H1 (cell line): ENCODE measurements around the gene C1orf115. TPM values are rescaled to one million over a fixed set of nuclear protein-coding genes. Genes with fewer than 3 reads are reported as not detected.

Source experiments
- CTCF ChIA-PET: fragments of 300-600 bp; sonication (Branson Sonifier 250); formaldehyde crosslinking; loops from one replicate; lab custom pipeline; 2021; ENCODE audit not compliant: partially characterized antibody; lab: Charles Lee
- POLR2A ChIA-PET: fragments of 300-600 bp; sonication (Branson Sonifier 250); formaldehyde crosslinking; loops from one replicate; lab custom pipeline; 2021; ENCODE audit warnings: inconsistent platforms; ENCODE audit not compliant: partially characterized antibody; lab: Charles Lee
- DNase-seq, 2 experiments: peaks; one replicate each; pipeline versions ENCODE4 v3.0.0 to v3.0.0-alpha.2; 2010 to 2022; ENCODE audit warnings: low spot score in 2 of 2, low read depth in 1 of 2, mixed read lengths in 1 of 2
- FAIRE-seq: peaks from 2 replicates; lab custom pipeline; 2011; peaks lifted over from hg19 to GRCh38; lab: Jason Lieb, UNC
- H2AFZ ChIP-seq: 2 replicates; pipeline ENCODE4 v1.8.1; 2012; ENCODE audit warnings: low read length, inconsistent platforms
- H2AK5ac ChIP-seq: 2 replicates; pipeline ENCODE4 v1.6.1; 2013; ENCODE audit warnings: low read depth, low read length
- H2BK120ac ChIP-seq: replicated peaks from 2 replicates; pipeline ENCODE3; 2013; ENCODE audit warnings: low read depth, low read length, inconsistent platforms
- H2BK12ac ChIP-seq: 2 replicates; pipeline ENCODE4 v1.6.1; 2013; ENCODE audit warnings: low read depth, low read length
- H2BK15ac ChIP-seq: 2 replicates; pipeline ENCODE4 v1.6.1; 2013; ENCODE audit warnings: low read length
- H2BK20ac ChIP-seq: 2 replicates; pipeline ENCODE4 v1.6.1; 2013; ENCODE audit warnings: low read length
- H2BK5ac ChIP-seq: 2 replicates; pipeline ENCODE4 v1.6.1; 2013; ENCODE audit warnings: low read depth, low read length
- H3K14ac ChIP-seq: 2 replicates; pipeline ENCODE4 v1.6.1; 2013; ENCODE audit warnings: inconsistent platforms; ENCODE audit not compliant: insufficient read length
- H3K18ac ChIP-seq: 2 replicates; pipeline ENCODE4 v1.6.1; 2013; ENCODE audit warnings: low read length; ENCODE audit errors: extremely low read depth
- H3K23ac ChIP-seq: 2 replicates; pipeline ENCODE4 v1.6.1; 2013; ENCODE audit warnings: inconsistent platforms; ENCODE audit not compliant: insufficient read length
- H3K23me2 ChIP-seq: 2 replicates; pipeline ENCODE4 v1.6.1; 2013; ENCODE audit warnings: low read depth, low read length
- H3K27ac ChIP-seq: 2 replicates; pipeline ENCODE4 v1.6.1; 2011; ENCODE audit warnings: low read depth, low read length, inconsistent platforms
- H3K27me3 ChIP-seq, 4 experiments: replicated peaks in 1 of 4; 1 replicate in 1 of 4; 2 replicates in 3 of 4; pipeline versions ENCODE4 v1.6.1 to v1.8.1; 2011 to 2013; ENCODE audit warnings: low read length in 3 of 4, mild to moderate bottlenecking in 3 of 4, inconsistent platforms in 2 of 4, mixed read lengths in 2 of 4, moderate library complexity in 1 of 4; ENCODE audit not compliant: control insufficient read depth in 3 of 4, insufficient read depth in 3 of 4; ENCODE audit errors: extremely low read depth in 1 of 4
- H3K36me3 ChIP-seq, 4 experiments: 2 replicates each; pipeline versions ENCODE4 v1.6.1 to v1.8.1; 2011 to 2013; ENCODE audit warnings: mild to moderate bottlenecking in 4 of 4, low read length in 3 of 4, moderate library complexity in 2 of 4, control low read depth in 1 of 4, inconsistent platforms in 1 of 4; ENCODE audit not compliant: insufficient read depth in 4 of 4, control insufficient read depth in 2 of 4
- H3K4ac ChIP-seq: replicated peaks from 2 replicates; pipeline ENCODE3; 2013; ENCODE audit warnings: low read length, low read depth, mixed read lengths, inconsistent platforms; ENCODE audit not compliant: insufficient read length
- H3K4me1 ChIP-seq, 4 experiments: replicated peaks in 1 of 4; 1 replicate in 1 of 4; 2 replicates in 3 of 4; pipeline versions ENCODE4 v1.6.1 to v1.8.1; 2011 to 2013; ENCODE audit warnings: low read length in 3 of 4, inconsistent platforms in 2 of 4, mixed read lengths in 1 of 4; ENCODE audit not compliant: insufficient read depth in 4 of 4, control insufficient read depth in 3 of 4
- H3K4me2 ChIP-seq, 2 experiments: 2 replicates each; pipeline versions ENCODE4 v1.6.1 to v1.8.1; 2011 to 2013; ENCODE audit warnings: low read depth in 2 of 2, low read length in 2 of 2, control low read depth in 1 of 2, inconsistent platforms in 1 of 2, mild to moderate bottlenecking in 1 of 2; ENCODE audit not compliant: insufficient read depth in 1 of 2
- H3K4me3 ChIP-seq, 4 experiments: fragments of 200-600, 300-600 bp in 1 of 4; sonication (generic), shearing (Covaris generic), sonication (Bioruptor Twin) in 1 of 4; 2 replicates each; pipeline versions ENCODE4 v1.5.1 to v1.8.1; 2011 to 2016; ENCODE audit warnings: low read length in 4 of 4, low read depth in 3 of 4, control low read depth in 2 of 4, inconsistent platforms in 2 of 4, mild to moderate bottlenecking in 2 of 4, mixed read lengths in 1 of 4, moderate library complexity in 1 of 4; ENCODE audit not compliant: insufficient read depth in 2 of 4; ENCODE audit errors: extremely low read depth in 1 of 4
- H3K56ac ChIP-seq: replicated peaks from 2 replicates; pipeline ENCODE3; 2013; ENCODE audit warnings: low read depth, mild to moderate bottlenecking, mixed read lengths, low read length, inconsistent platforms; ENCODE audit not compliant: insufficient read length
- H3K79me1 ChIP-seq: 2 replicates; pipeline ENCODE4 v1.6.1; 2013; ENCODE audit warnings: low read depth, low read length, control low read depth
- H3K79me2 ChIP-seq, 2 experiments: 2 replicates each; pipeline versions ENCODE4 v1.6.1 to v1.8.1; 2012 to 2013; ENCODE audit warnings: low read length in 2 of 2, mild to moderate bottlenecking in 2 of 2, inconsistent platforms in 1 of 2; ENCODE audit not compliant: insufficient read depth in 2 of 2, control insufficient read depth in 1 of 2
- H3K9ac ChIP-seq, 4 experiments: replicated peaks in 1 of 4; 1 replicate in 1 of 4; 2 replicates in 3 of 4; pipeline versions ENCODE4 v1.6.1 to v1.8.1; 2011 to 2013; ENCODE audit warnings: low read depth in 3 of 4, low read length in 3 of 4, control low read depth in 2 of 4, mild to moderate bottlenecking in 2 of 4, moderate library complexity in 2 of 4, inconsistent platforms in 1 of 4; ENCODE audit errors: extremely low read depth in 1 of 4
- H3K9me3 ChIP-seq, 2 experiments: 2 replicates each; pipeline versions ENCODE4 v1.6.1 to v1.8.1; 2012 to 2013; ENCODE audit warnings: mild to moderate bottlenecking in 2 of 2, moderate library complexity in 2 of 2, control low read depth in 1 of 2, inconsistent platforms in 1 of 2, low read depth in 1 of 2, low read length in 1 of 2, mixed read lengths in 1 of 2; ENCODE audit not compliant: insufficient read depth in 2 of 2
- H4K20me1 ChIP-seq, 2 experiments: replicated peaks in 1 of 2; 2 replicates each; pipeline versions ENCODE3 to v1.8.1; 2011 to 2013; ENCODE audit warnings: inconsistent platforms in 2 of 2, low read length in 2 of 2, mild to moderate bottlenecking in 1 of 2; ENCODE audit not compliant: insufficient read depth in 2 of 2, control insufficient read depth in 1 of 2
- H4K5ac ChIP-seq: 2 replicates; pipeline ENCODE4 v1.6.1; 2013; ENCODE audit warnings: low read length, low read depth, mixed read lengths, inconsistent platforms; ENCODE audit not compliant: insufficient read length
- H4K8ac ChIP-seq: 2 replicates; pipeline ENCODE4 v1.8.0; 2013; ENCODE audit warnings: mild to moderate bottlenecking, moderate library complexity, low read length, inconsistent platforms; ENCODE audit not compliant: insufficient read depth; ENCODE audit errors: extremely low read depth
- H4K91ac ChIP-seq: replicated peaks from 2 replicates; pipeline ENCODE3; 2013; ENCODE audit warnings: low read length, mixed read lengths, inconsistent platforms; ENCODE audit not compliant: insufficient read length
- CHD2 ChIP-seq: IDR thresholded peaks from 2 replicates; pipeline ENCODE4 v1.6.1; 2012; ENCODE audit warnings: low read length, improper control_type of control experiment
- CREB1 ChIP-seq: IDR thresholded peaks from 2 replicates; pipeline ENCODE4 v1.6.1; 2012; ENCODE audit warnings: inconsistent platforms
- EP300 ChIP-seq, 2 experiments: IDR thresholded peaks; 1 replicate in 1 of 2; 2 replicates in 1 of 2; pipeline ENCODE4 v1.6.1; 2011 to 2012; ENCODE audit warnings: low read depth in 2 of 2, low read length in 2 of 2, mild to moderate bottlenecking in 2 of 2, borderline replicate concordance in 1 of 2, inconsistent platforms in 1 of 2, moderate library complexity in 1 of 2
- KDM4A ChIP-seq: IDR thresholded peaks from one replicate; pipeline ENCODE4 v1.7.1; 2012; ENCODE audit warnings: low read depth, mild to moderate bottlenecking, moderate library complexity, low read length, inconsistent platforms; ENCODE audit not compliant: severe bottlenecking
- POLR2A ChIP-seq, 2 experiments: IDR thresholded peaks; 1 replicate in 1 of 2; 2 replicates in 1 of 2; pipeline ENCODE4 v1.6.1; 2011; ENCODE audit warnings: low read depth in 2 of 2, low read length in 2 of 2, mild to moderate bottlenecking in 2 of 2; ENCODE audit errors: control extremely low read depth in 1 of 2
- RAD21 ChIP-seq, 2 experiments: IDR thresholded peaks in 1 of 2; conservative IDR thresholded peaks in 1 of 2; 2 replicates each; pipeline ENCODE4 v1.6.1; 2011; ENCODE audit warnings: low read depth in 2 of 2, low read length in 2 of 2, improper control_type of control experiment in 1 of 2, inconsistent platforms in 1 of 2, mild to moderate bottlenecking in 1 of 2, moderate library complexity in 1 of 2
- TEAD4 ChIP-seq: IDR thresholded peaks from 2 replicates; pipeline ENCODE4 v1.6.1; 2012; ENCODE audit warnings: low read depth, low read length, inconsistent platforms, mixed read lengths
- WGBS, 2 experiments: shearing (Covaris generic) in 1 of 2; methylation state at CpG; one replicate each; pipeline versions ENCODE4 v1.1.6 to v1.1.7; 2013 to 2015; ENCODE audit warnings: low lambda C conversion rate in 2 of 2, mixed read lengths in 2 of 2, inconsistent platforms in 1 of 2, low coverage in 1 of 2, missing lambda C conversion rate in 1 of 2; ENCODE audit not compliant: insufficient replicate concordance in 2 of 2, insufficient coverage in 1 of 2, insufficient read length in 1 of 2; ENCODE audit errors: extremely low coverage in 1 of 2, missing lambda C conversion rate in 1 of 2; 5-methylcytosine and 5-hydroxymethylcytosine counted together
- polyA plus RNA-seq, 7 experiments: library from polyadenylated mRNA; depleted of rRNA in 3 of 7; stranded (reverse) in 5 of 7; unstranded in 2 of 7; fragments of >200 nt in 5 of 7; fragments of 200-250 nt in 2 of 7; gene quantifications; 1 replicate in 5 of 7; 2 replicates in 1 of 7; 4 replicates in 1 of 7; pipeline versions ENCODE4 v1.2.1 to v1.2.3, GENCODE V29; 2011 to 2013; ENCODE audit warnings: missing spikeins in 2 of 7, mixed read lengths in 2 of 7
- total RNA-seq: library from RNA; stranded (reverse); fragmentation: NEBNext Ultra II Directional; extraction: Animal tissue kit (Norgen Biotek cat#: 25700); gene quantifications from 2 replicates; pipeline ENCODE4 v1.2.1, GENCODE V29; 2021
- TF ChIP-seq, protein P1 (sequence below): IDR thresholded peaks from 2 replicates; pipeline ENCODE4 v1.6.1; 2012; ENCODE audit warnings: inconsistent platforms

C1orf115 gene
- total and polyA plus RNA-seq, 2 of the 8 experiments (the other 6 are each of a cell fraction or from before 2014, with no cell fraction given): 3.5 to 5.6 TPM

DNA sequence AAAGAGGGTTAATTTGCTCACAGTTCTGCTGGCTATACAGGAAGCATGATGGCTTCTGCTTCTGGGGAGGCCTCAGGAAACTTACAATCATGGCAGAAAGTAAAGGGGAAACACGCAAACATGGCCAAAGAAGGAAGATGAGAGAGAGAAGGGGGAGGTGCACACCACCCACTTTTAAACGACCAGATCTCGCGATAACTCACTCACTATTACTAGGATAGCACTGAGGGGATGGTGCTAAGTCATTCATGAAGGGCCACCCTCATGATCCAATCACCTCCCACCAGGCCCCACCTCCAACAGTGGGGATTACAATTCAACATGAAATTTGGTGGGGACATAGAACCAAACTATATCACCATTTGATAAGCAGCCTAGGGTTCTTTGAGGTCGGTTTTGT lies 2.4 kb upstream of the C1orf115 start:
- no peak overlapping the region for H3K14ac ChIP-seq

More for the DNA sequence above, 2.4 kb upstream of the C1orf115 start:
- no peak overlapping the region for H3K4ac ChIP-seq
- H2BK5ac ChIP-seq: no peak overlapping the region
- 81% methylated on average over 4 of the region's 5 CpGs; no CpG with 5 or more reads in 1 of the 2 experiments for WGBS, 2 experiments
- no peaks in the 10 kb centered on the region for H3K79me2 ChIP-seq
- no peak overlapping the region for H3K56ac ChIP-seq
- POLR2A ChIA-PET: no interaction called here
- H2BK15ac ChIP-seq: no peak overlapping the region
- H3K23me2 ChIP-seq: peaks cover 4% of the 10 kb centered on the region
- H2BK20ac ChIP-seq: no peak overlapping the region
- peak; percentile 53; the same call in 1 of the 2 replicates for TF ChIP-seq CHD2
- TF ChIP-seq TEAD4: no peak
- TF ChIP-seq CREB1: no peak
- TF ChIP-seq KDM4A: no peak
- no peak for TF ChIP-seq RAD21 (IDR thresholded peaks at IDR 0.05 in 1 of 2, conservative IDR thresholded peaks at IDR 0.05 in 1 of 2; ENCODE audit: low read depth in 2 of 2, low read length in 2 of 2)
- no peak for TF ChIP-seq POLR2A (IDR thresholded peaks at IDR 0.05; ENCODE audit: control extremely low read depth in 1 of 2, low read depth in 2 of 2, low read length in 2 of 2)
- TF ChIP-seq, protein P1, sequence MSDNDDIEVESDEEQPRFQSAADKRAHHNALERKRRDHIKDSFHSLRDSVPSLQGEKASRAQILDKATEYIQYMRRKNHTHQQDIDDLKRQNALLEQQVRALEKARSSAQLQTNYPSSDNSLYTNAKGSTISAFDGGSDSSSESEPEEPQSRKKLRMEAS: no peak
- TF ChIP-seq EP300 (IDR thresholded peaks at IDR 0.05; ENCODE audit: borderline replicate concordance in 1 of 2, low read depth in 2 of 2, low read length in 2 of 2): no peak
- no peak overlapping the region for H4K8ac ChIP-seq
- H2AFZ ChIP-seq: 0 out of 2 replicates have a peak overlapping the region, but pooled peaks have one; percentile 65
- no peak overlapping the region for H3K27ac ChIP-seq
- H3K18ac ChIP-seq: no peak overlapping the region
- no peaks in the 10 kb centered on the region for H3K79me1 ChIP-seq
- no peak overlapping the region for H3K4me3 ChIP-seq
- H2BK12ac ChIP-seq: no peak overlapping the region
- no peak overlapping the region for H3K23ac ChIP-seq
- H3K27me3 ChIP-seq: peaks cover 0 to 22% (median 14%) of the 10 kb centered on the region in 4 experiments; a peak in 6 of 7 replicates
- H2BK120ac ChIP-seq: no peak overlapping the region
- CTCF ChIA-PET: no interaction called here
- H4K20me1 ChIP-seq: peaks cover 0 to 2% of the 10 kb centered on the region in 2 experiments
- no peak overlapping the region for H4K91ac ChIP-seq
- FAIRE-seq (no peak), DNase-seq (no peak)
- H4K5ac ChIP-seq: no peak overlapping the region
- H2AK5ac ChIP-seq: no peak overlapping the region
- H3K9ac ChIP-seq: no peak overlapping the region
- no peaks in the 10 kb centered on the region for H3K9me3 ChIP-seq
- no peak overlapping the region for H3K4me2 ChIP-seq
- H3K4me1 ChIP-seq: peaks cover 0 to 3% (median 1%) of the 10 kb centered on the region in 4 experiments; a peak in 3 of 7 replicates
- no peaks in the 10 kb centered on the region for H3K36me3 ChIP-seq
